PFSK-1 (cell line): ENCODE measurements around the gene ATP11B.

ENCODE experiments used
- FOXP2 ChIP-seq: optimal IDR thresholded peaks from 2 replicates; pipeline ENCODE3; 2011; ENCODE audit warnings: borderline replicate concordance, control low read depth, inconsistent platforms; ENCODE audit not compliant: insufficient read depth; ENCODE audit errors: extremely low read length, extremely low read depth
- POLR2AphosphoS5 ChIP-seq: IDR thresholded peaks from 2 replicates; pipeline ENCODE4 v1.6.1; 2012; ENCODE audit warnings: low read depth, mild to moderate bottlenecking, control low read depth, low read length, moderate library complexity
- SIN3A ChIP-seq: IDR thresholded peaks from 2 replicates; pipeline ENCODE4 v1.6.1; 2012; ENCODE audit warnings: mild to moderate bottlenecking, low read length, moderate library complexity, borderline replicate concordance; ENCODE audit not compliant: insufficient read depth
- TAF1 ChIP-seq: IDR thresholded peaks from 2 replicates; pipeline ENCODE4 v1.6.1; 2012; ENCODE audit warnings: low read length, control low read depth, borderline replicate concordance; ENCODE audit not compliant: insufficient read depth
- TF ChIP-seq, protein P1 (sequence below), 2 experiments: IDR thresholded peaks; 2 replicates each; pipeline versions ENCODE4 v1.6.1 to v1.8.0; 2011 to 2012; ENCODE audit warnings: low read depth in 2 of 2, low read length in 2 of 2, control low read depth in 1 of 2, inconsistent platforms in 1 of 2, mild to moderate bottlenecking in 1 of 2, moderate library complexity in 1 of 2; ENCODE audit not compliant: insufficient read depth in 1 of 2

Gene ATP11B

DNA sequence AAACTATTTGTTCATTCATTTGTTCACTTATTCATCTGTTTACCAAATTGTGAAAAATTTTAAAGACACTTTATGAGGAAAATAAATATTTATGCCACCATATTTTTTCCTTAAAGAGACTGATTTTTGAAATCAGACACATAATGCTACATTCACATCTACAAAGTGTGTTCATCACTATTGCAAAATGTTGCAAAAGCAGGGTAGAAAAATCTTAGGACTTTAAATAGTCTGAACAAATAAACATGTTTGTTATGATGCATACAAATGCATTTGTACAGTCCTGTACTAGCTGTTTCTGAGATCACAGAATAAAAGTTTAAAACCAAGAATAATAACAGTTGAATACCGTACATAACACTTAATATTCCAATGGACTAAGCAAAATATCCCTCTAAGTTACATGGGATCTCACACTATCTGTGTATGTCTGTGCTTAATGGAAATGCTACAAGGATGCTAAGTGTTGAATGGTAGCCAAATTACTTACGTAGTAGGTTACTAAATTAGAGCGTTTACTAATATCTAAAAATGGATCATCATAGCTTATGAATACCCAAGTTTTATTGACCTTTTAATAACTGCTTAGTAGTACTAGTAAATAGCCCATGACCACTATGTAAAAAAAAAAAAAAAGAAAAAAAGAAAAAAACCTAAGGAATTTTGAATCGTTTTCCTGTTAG, 25.1 kb downstream of the ATP11B start:
- TF ChIP-seq, protein P1, sequence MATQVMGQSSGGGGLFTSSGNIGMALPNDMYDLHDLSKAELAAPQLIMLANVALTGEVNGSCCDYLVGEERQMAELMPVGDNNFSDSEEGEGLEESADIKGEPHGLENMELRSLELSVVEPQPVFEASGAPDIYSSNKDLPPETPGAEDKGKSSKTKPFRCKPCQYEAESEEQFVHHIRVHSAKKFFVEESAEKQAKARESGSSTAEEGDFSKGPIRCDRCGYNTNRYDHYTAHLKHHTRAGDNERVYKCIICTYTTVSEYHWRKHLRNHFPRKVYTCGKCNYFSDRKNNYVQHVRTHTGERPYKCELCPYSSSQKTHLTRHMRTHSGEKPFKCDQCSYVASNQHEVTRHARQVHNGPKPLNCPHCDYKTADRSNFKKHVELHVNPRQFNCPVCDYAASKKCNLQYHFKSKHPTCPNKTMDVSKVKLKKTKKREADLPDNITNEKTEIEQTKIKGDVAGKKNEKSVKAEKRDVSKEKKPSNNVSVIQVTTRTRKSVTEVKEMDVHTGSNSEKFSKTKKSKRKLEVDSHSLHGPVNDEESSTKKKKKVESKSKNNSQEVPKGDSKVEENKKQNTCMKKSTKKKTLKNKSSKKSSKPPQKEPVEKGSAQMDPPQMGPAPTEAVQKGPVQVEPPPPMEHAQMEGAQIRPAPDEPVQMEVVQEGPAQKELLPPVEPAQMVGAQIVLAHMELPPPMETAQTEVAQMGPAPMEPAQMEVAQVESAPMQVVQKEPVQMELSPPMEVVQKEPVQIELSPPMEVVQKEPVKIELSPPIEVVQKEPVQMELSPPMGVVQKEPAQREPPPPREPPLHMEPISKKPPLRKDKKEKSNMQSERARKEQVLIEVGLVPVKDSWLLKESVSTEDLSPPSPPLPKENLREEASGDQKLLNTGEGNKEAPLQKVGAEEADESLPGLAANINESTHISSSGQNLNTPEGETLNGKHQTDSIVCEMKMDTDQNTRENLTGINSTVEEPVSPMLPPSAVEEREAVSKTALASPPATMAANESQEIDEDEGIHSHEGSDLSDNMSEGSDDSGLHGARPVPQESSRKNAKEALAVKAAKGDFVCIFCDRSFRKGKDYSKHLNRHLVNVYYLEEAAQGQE (IDR thresholded peaks at IDR 0.05; ENCODE audit: insufficient read depth in 1 of 2, low read depth in 2 of 2, low read length in 2 of 2): no peak
- no peak for TF ChIP-seq TAF1
- no peak for TF ChIP-seq SIN3A
- TF ChIP-seq POLR2AphosphoS5: no peak
- TF ChIP-seq FOXP2: no peak

DNA sequence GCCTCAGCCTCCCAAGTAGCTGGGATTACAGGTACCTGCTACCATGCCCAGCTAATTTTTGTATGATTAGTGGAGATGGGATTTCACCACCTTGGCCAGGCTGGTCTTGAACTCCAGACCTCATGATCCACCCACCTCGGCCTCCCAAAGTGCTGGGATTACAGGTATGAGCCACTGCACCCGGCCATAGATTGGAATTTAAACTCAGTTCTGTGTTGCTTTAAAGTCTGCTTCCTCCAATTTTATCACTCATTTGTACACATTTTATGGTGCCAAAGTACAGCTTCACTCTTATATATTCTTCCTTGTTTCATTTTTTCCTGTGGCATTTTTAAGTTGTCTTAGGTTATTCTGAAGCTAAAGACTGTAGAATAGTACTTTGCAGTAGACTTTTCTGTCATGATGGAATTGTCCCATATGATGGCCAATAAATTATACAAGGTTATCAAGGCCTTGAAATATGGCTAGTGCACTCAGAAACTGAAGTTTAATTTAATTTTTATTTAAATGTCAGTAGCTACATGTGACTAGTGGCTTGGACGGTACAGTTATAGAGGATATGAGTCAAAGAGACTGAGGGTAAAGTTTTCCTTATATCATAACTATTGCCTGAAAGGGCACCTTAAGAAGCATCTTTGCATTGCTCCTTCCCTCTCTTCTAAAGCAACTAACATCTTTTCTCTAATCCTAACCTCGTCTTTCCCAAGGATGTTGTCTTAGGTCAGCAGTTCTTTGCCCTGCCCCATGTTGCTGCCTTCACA, 28.1 kb downstream of the ATP11B start:
- no peak for TF ChIP-seq POLR2AphosphoS5

DNA sequence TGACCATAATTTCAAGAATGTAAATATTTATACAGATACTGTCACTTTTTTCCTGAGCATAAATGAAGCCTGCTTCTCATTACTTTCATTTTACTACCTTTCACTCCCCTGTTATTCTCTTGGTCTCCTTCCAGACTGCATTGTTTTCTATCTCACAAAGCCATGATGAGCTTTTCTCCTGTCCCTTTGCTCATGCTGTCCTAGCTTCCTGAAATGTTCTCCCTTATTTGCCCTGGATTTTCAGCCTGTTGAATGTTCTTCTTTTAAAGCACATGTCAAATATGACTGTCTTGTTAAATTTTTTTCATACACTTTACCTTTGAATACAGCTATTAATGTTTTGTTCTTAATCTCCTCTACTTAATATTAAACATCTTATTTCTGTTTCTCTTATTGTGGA, 31.7 kb downstream of the ATP11B start:
- TF ChIP-seq, protein P1 (IDR thresholded peaks at IDR 0.05; ENCODE audit: insufficient read depth in 1 of 2, low read depth in 2 of 2, low read length in 2 of 2): no peak
- TF ChIP-seq SIN3A: no peak
- no peak for TF ChIP-seq TAF1
- TF ChIP-seq FOXP2: no peak
- no peak for TF ChIP-seq POLR2AphosphoS5

DNA sequence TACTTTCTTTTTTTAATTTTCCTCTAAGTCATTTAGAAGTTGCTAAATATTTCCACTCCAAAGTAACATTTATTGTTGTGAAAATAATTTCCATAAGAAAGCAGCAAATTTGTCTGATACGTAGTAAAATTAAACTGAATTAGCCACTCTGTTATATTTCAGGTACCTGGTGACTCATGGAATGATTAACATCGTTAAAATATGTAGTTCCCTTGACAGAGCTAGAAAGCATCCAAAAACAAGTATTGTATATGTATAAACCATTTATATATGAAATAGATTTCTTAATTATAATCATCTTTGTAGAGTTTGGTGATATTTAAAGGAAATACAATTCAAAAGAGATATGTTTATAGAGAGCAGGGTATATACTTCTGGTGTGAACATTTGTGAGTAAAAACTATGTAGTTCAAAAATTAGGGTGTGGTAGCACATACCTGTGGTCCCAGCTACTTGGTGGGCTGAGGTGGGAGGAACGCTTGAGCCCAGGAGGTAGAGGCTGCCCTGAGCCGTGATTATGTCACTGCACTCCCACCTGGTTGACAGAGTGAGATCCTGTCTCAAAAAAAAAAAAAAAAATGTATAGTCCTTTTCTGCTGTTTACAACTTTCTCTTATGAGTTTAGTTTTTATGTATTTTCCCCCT, 36.6 kb downstream of the ATP11B start:
- TF ChIP-seq, protein P1 (IDR thresholded peaks at IDR 0.05; ENCODE audit: insufficient read depth in 1 of 2, low read depth in 2 of 2, low read length in 2 of 2): no peak
- no peak for TF ChIP-seq POLR2AphosphoS5

DNA sequence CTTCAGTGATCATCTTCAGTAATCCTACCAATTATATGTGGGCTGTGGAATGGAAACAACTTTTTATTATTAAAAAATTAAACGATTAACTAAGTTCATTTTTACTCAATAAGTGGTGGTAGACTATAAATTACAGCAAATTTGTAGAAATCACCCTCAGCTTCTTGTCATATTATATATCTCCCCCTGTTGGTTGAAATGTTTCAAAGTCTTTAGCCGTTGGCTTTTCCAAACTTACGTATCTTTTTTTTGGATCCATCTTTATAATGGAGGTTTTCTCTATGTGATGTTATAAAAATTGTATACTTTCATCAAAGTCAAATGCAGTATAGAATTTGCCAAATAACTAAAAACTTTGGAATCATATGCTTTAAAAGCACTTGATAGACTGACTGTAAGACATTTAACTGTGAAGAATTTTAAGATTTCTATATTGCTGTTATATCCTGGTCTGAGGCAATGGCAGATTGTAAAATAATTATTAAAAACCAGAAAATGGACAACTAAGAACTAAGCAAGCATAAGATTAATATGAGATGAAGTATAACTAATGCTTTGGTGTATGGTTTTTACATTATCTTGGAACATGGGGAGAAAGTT, 44.7 kb downstream of the ATP11B start:
- TF ChIP-seq POLR2AphosphoS5: no peak
- TF ChIP-seq FOXP2: no peak
- TF ChIP-seq TAF1: no peak
- no peak for TF ChIP-seq SIN3A
- TF ChIP-seq, protein P1 (IDR thresholded peaks at IDR 0.05; ENCODE audit: insufficient read depth in 1 of 2, low read depth in 2 of 2, low read length in 2 of 2): no peak
